HCT116 (cell line): ENCODE data around the gene TRIM14. TPM values are rescaled to one million over a fixed set of nuclear protein-coding genes. Genes with fewer than 3 reads are reported as not detected.

Experiments used
- ATAC-seq: fragments of 200-7000 bp; cut with Tn5 transposase; 2 replicates; pipeline ENCODE4 v1.9.1; 2020; ENCODE audit warnings: mild to moderate bottlenecking, moderate library complexity
- BruUV-seq: library from RNA; stranded (reverse); fragments of 400-500 nt; replicated peaks from 2 replicates; lab custom pipeline; 2021; lab: Mats Ljungman, UMichigan
- CTCF ChIA-PET: fragments of 300-600 bp; sonication (Branson Sonifier 250); formaldehyde crosslinking; loops from one replicate; lab custom pipeline; 2021; ENCODE audit warnings: antibody characterized with exemption; lab: Charles Lee
- POLR2A ChIA-PET: fragments of 300-600, 350-600 bp; sonication (Branson Sonifier 250); formaldehyde crosslinking; loops from one replicate; lab custom pipeline; 2021; ENCODE audit warnings: antibody characterized with exemption; lab: Charles Lee
- RAD21 ChIA-PET, 2 experiments: fragments of 300-600 bp; sonication (Branson Sonifier 250); formaldehyde crosslinking; loops; one replicate each; lab custom pipeline; 2023; ENCODE audit warnings: low total read pairs in 2 of 2; ENCODE audit not compliant: uncharacterized antibody in 2 of 2, unreplicated experiment in 2 of 2, low non-redundant PET in 1 of 2; lab: Charles Lee
- DNase-seq: peaks from one replicate; pipeline ENCODE4 v3.0.0-alpha.2; 2010; ENCODE audit warnings: low read depth, low spot score
- H2AFZ ChIP-seq: fragments of 200-600 bp; shearing (Covaris generic), sonication (generic); 2 replicates; pipeline ENCODE4 v1.6.1; 2017; ENCODE audit warnings: low read depth, mixed run types, mixed read lengths, antibody characterized with exemption, low read length; ENCODE audit not compliant: poor library complexity, severe bottlenecking
- H3K27ac ChIP-seq: 2 replicates; pipeline ENCODE4 v1.5.1; 2012; ENCODE audit warnings: low read depth, low read length
- H3K27me3 ChIP-seq: fragments of 200-600 bp; sonication (generic); 2 replicates; pipeline ENCODE4 v1.6.1; 2016; ENCODE audit warnings: mixed run types, low read length, mixed read lengths; ENCODE audit not compliant: insufficient read depth
- H3K36me3 ChIP-seq, 2 experiments: fragments of 200-500 bp in 1 of 2; fragments of 200-600 bp in 1 of 2; sonication (Bioruptor generic) in 1 of 2; sonication (generic) in 1 of 2; 2 replicates each; pipeline versions ENCODE4 v1.5.1 to v1.6.1; 2014 to 2016; ENCODE audit warnings: low read length in 2 of 2, inconsistent platforms in 1 of 2, mixed read lengths in 1 of 2, mixed run types in 1 of 2; ENCODE audit not compliant: insufficient read depth in 2 of 2, control insufficient read depth in 1 of 2
- H3K4me1 ChIP-seq, 2 experiments: fragments of 200-600 bp in 1 of 2; sonication (generic) in 1 of 2; 2 replicates each; pipeline versions ENCODE4 v1.5.1 to v1.6.1; 2012 to 2017; ENCODE audit warnings: low read length in 2 of 2, inconsistent platforms in 1 of 2, mild to moderate bottlenecking in 1 of 2, mixed read lengths in 1 of 2, mixed run types in 1 of 2, moderate library complexity in 1 of 2; ENCODE audit not compliant: insufficient read depth in 2 of 2, control insufficient read depth in 1 of 2
- H3K4me2 ChIP-seq: fragments of 200-600 bp; sonication (generic); 2 replicates; pipeline ENCODE4 v1.6.1; 2017; ENCODE audit warnings: mixed run types, low read length, mixed read lengths
- H3K4me3 ChIP-seq, 2 experiments: fragments of 200-600 bp in 1 of 2; sonication (generic) in 1 of 2; replicated peaks in 1 of 2; 2 replicates each; pipeline ENCODE4 v1.5.1; 2011 to 2016; ENCODE audit warnings: low read length in 2 of 2, control low read depth in 1 of 2, low read depth in 1 of 2, mild to moderate bottlenecking in 1 of 2, mixed read lengths in 1 of 2, mixed run types in 1 of 2
- H3K79me2 ChIP-seq: fragments of 200-600 bp; sonication (generic); 2 replicates; pipeline ENCODE4 v1.6.1; 2017; ENCODE audit warnings: mild to moderate bottlenecking, mixed run types, low read length, moderate library complexity, mixed read lengths; ENCODE audit not compliant: insufficient read depth
- H3K9ac ChIP-seq: fragments of 200-600 bp; sonication (generic); 2 replicates; pipeline ENCODE4 v1.6.1; 2016; ENCODE audit warnings: low read length, mixed read lengths
- H3K9me2 ChIP-seq: fragments of 200-600 bp; sonication (generic), shearing (Covaris generic); 2 replicates; pipeline ENCODE4 v1.6.1; 2017; ENCODE audit warnings: mixed run types, mild to moderate bottlenecking, moderate library complexity; ENCODE audit not compliant: insufficient read depth
- H3K9me3 ChIP-seq, 2 experiments: fragments of 200-500 bp in 1 of 2; fragments of 200-600 bp in 1 of 2; sonication (Bioruptor generic) in 1 of 2; sonication (generic) in 1 of 2; 2 replicates each; pipeline ENCODE4 v1.6.1; 2014 to 2017; ENCODE audit warnings: low read length in 2 of 2, mixed read lengths in 2 of 2, inconsistent platforms in 1 of 2, low read depth in 1 of 2, mild to moderate bottlenecking in 1 of 2, mixed run types in 1 of 2, moderate library complexity in 1 of 2; ENCODE audit not compliant: control insufficient read depth in 1 of 2, insufficient read depth in 1 of 2
- H4K20me1 ChIP-seq: fragments of 200-600 bp; sonication (generic), shearing (Covaris generic); 2 replicates; pipeline ENCODE4 v1.6.1; 2017; ENCODE audit warnings: mixed run types, mild to moderate bottlenecking, moderate library complexity; ENCODE audit not compliant: insufficient read depth
- ATF3 ChIP-seq: IDR thresholded peaks from 2 replicates; pipeline ENCODE4 v1.6.1; 2012
- CEBPB ChIP-seq: IDR thresholded peaks from 2 replicates; pipeline ENCODE4 v1.6.1; 2012; ENCODE audit warnings: low read depth
- EZH2 ChIP-seq: fragments of 200-600 bp; sonication (generic); IDR thresholded peaks from 2 replicates; pipeline ENCODE4 v1.6.1; 2017; ENCODE audit warnings: antibody characterized with exemption, mixed run types
- MAX ChIP-seq: IDR thresholded peaks from 2 replicates; pipeline ENCODE4 v1.6.1; 2012
- POLR2A ChIP-seq: IDR thresholded peaks from 2 replicates; pipeline ENCODE4 v1.7.0; 2011; ENCODE audit warnings: borderline replicate concordance; ENCODE audit not compliant: insufficient read depth, insufficient read length; ENCODE audit errors: extremely low read depth
- POLR2AphosphoS5 ChIP-seq: IDR thresholded peaks from 2 replicates; pipeline ENCODE4 v1.6.1; 2011; ENCODE audit warnings: mild to moderate bottlenecking, low read depth, low read length, moderate library complexity
- REST ChIP-seq: IDR thresholded peaks from 2 replicates; pipeline ENCODE4 v1.6.1; 2012; ENCODE audit warnings: low read depth
- TCF7L2 ChIP-seq: IDR thresholded peaks from 2 replicates; pipeline ENCODE4 v1.7.0; 2011; ENCODE audit warnings: borderline replicate concordance, inconsistent platforms; ENCODE audit not compliant: insufficient read depth, insufficient read length; ENCODE audit errors: extremely low read depth
- ZFX ChIP-seq: fragments of 450-650 bp; IDR thresholded peaks from 2 replicates; pipeline ENCODE4 v1.6.1; 2017
- intact Hi-C: fragments of 100-400 bp; cut with micrococcal nuclease; formaldehyde crosslinking; loops from 2 replicates; pipeline ENCODE4 v1.10.0; 2022
- total RNA-seq: library from RNA; stranded (reverse); gene quantifications from one replicate; pipeline ENCODE4 v1.2.1, GENCODE V29; 2021; ENCODE audit not compliant: unreplicated experiment

Gene TRIM14
- total RNA-seq, 1 experiment from 2014 or later, result 24.4 TPM

GRCh38 chr9:98067184-98067583 lies 51.8 kb downstream of the TRIM14 start:
- intact Hi-C loops, result no loop called here
- Histone ChIP-seq H3K79me2 (peaks cover 65% of the 10 kb centered on the region), H3K4me2 (no peak overlapping the region), H3K4me1 (no peaks in the 10 kb centered on the region), H3K27ac (no peak overlapping the region), H4K20me1 (no peaks in the 10 kb centered on the region), H3K9me3 (no peaks in the 10 kb centered on the region), H3K27me3 (no peaks in the 10 kb centered on the region), H3K9ac (no peak overlapping the region), H3K36me3 (peaks cover 21 to 27% of the 10 kb centered on the region in 2 experiments), H3K4me3 (no peak overlapping the region), H3K9me2 (no peaks in the 10 kb centered on the region), H2AFZ (no peak overlapping the region)
- ATAC-seq, result no peak
- no peak for DNase-seq
- POLR2A ChIA-PET, result interaction anchor here (2.3 kb wide), 1 partner anchor 11 kb away, joined by 8 read pairs; the partner anchor contains the start of gene NANS
- TF ChIP-seq POLR2A (no peak), MAX (no peak), CEBPB (no peak), POLR2AphosphoS5 (no peak), TCF7L2 (no peak), ATF3 (no peak), EZH2 (no peak), REST (no peak), ZFX (no peak)
- RAD21 ChIA-PET, result no interaction called here
- CTCF ChIA-PET, result no interaction called here
- no TSS peak for BruUV-seq
